ENCODE data around the gene RGS4.

Gene RGS4

GRCh38 chr1:163055005-163055404, 14.2 kb upstream of the RGS4 start:
- Mint-ChIP-seq H3K27ac (no peak overlapping the region), H3K36me3 (ENCODE audit: low read depth) (no peaks in the 10 kb centered on the region), H3K27me3 (ENCODE audit: low read depth) (no peaks in the 10 kb centered on the region), H3K9me3 (no peaks in the 10 kb centered on the region), H3K4me1 (ENCODE audit: low read depth) (no peaks in the 10 kb centered on the region), H3K4me3 (no peak overlapping the region)
- no peak for DNase-seq (ENCODE audit: low spot score)

- no peak for DNase-seq (ENCODE audit: low spot score)
- H3K27me3 Mint-ChIP-seq (ENCODE audit: low read depth), result no peaks in the 10 kb centered on the region
- no peaks in the 10 kb centered on the region for H3K36me3 Mint-ChIP-seq (ENCODE audit: low read depth)
- H3K9me3 Mint-ChIP-seq, result no peaks in the 10 kb centered on the region
- no peaks in the 10 kb centered on the region for H3K4me1 Mint-ChIP-seq (ENCODE audit: low read depth)
- no peak overlapping the region for H3K27ac Mint-ChIP-seq
- H3K4me3 Mint-ChIP-seq, result no peak overlapping the region
Observed at GRCh38 chr1:163055531-163055930, 13.6 kb upstream of the RGS4 start.

GRCh38 chr1:163056831-163057230, 12.3 kb upstream of the RGS4 start:
- Mint-ChIP-seq H3K36me3 (ENCODE audit: low read depth) (no peaks in the 10 kb centered on the region), H3K4me3 (no peak overlapping the region), H3K9me3 (no peaks in the 10 kb centered on the region)

GRCh38 chr1:163060343-163061007, 8.7 kb upstream of the RGS4 start:
- no peak for DNase-seq (ENCODE audit: low spot score)
- no peaks in the 10 kb centered on the region for H3K27me3 Mint-ChIP-seq (ENCODE audit: low read depth)
- H3K4me1 Mint-ChIP-seq (ENCODE audit: low read depth), result no peaks in the 10 kb centered on the region
- H3K27ac Mint-ChIP-seq, result no peak overlapping the region
- H3K36me3 Mint-ChIP-seq (ENCODE audit: low read depth), result no peaks in the 10 kb centered on the region
- H3K9me3 Mint-ChIP-seq, result no peaks in the 10 kb centered on the region
- no peak overlapping the region for H3K4me3 Mint-ChIP-seq

More at GRCh38 chr1:163056831-163057230, 12.3 kb upstream of the RGS4 start:
- no peak for DNase-seq (ENCODE audit: low spot score)
- Mint-ChIP-seq H3K27me3 (ENCODE audit: low read depth) (no peaks in the 10 kb centered on the region), H3K27ac (no peak overlapping the region), H3K4me1 (ENCODE audit: low read depth) (no peaks in the 10 kb centered on the region)

GRCh38 chr1:163063143-163063542, 6.0 kb upstream of the RGS4 start:
- H3K4me3 Mint-ChIP-seq, result no peak overlapping the region
- H3K27me3 Mint-ChIP-seq (ENCODE audit: low read depth), result peaks cover 6% of the 10 kb centered on the region
- H3K4me1 Mint-ChIP-seq (ENCODE audit: low read depth), result no peaks in the 10 kb centered on the region
- DNase-seq (ENCODE audit: low spot score), result no peak
- no peaks in the 10 kb centered on the region for H3K36me3 Mint-ChIP-seq (ENCODE audit: low read depth)
- no peaks in the 10 kb centered on the region for H3K9me3 Mint-ChIP-seq
- H3K27ac Mint-ChIP-seq, result no peak overlapping the region

- no peaks in the 10 kb centered on the region for H3K9me3 Mint-ChIP-seq
- H3K36me3 Mint-ChIP-seq (ENCODE audit: low read depth), result no peaks in the 10 kb centered on the region
- peaks cover 10% of the 10 kb centered on the region for H3K27me3 Mint-ChIP-seq (ENCODE audit: low read depth)
- no peak overlapping the region for H3K27ac Mint-ChIP-seq
- H3K4me3 Mint-ChIP-seq, result no peak overlapping the region
- no peaks in the 10 kb centered on the region for H3K4me1 Mint-ChIP-seq (ENCODE audit: low read depth)
- no peak for DNase-seq (ENCODE audit: low spot score)
Observed at GRCh38 chr1:163063610-163064009, 5.6 kb upstream of the RGS4 start.

- Mint-ChIP-seq H3K27me3 (ENCODE audit: low read depth) (peaks cover 33% of the 10 kb centered on the region), H3K9me3 (no peaks in the 10 kb centered on the region), H3K4me3 (no peak overlapping the region), H3K27ac (no peak overlapping the region), H3K36me3 (ENCODE audit: low read depth) (no peaks in the 10 kb centered on the region), H3K4me1 (ENCODE audit: low read depth) (no peaks in the 10 kb centered on the region)
- no peak for DNase-seq (ENCODE audit: low spot score)
Observed at GRCh38 chr1:163066168-163066567, 3.0 kb upstream of the RGS4 start.

- Mint-ChIP-seq H3K36me3 (ENCODE audit: low read depth) (no peaks in the 10 kb centered on the region), H3K9me3 (no peaks in the 10 kb centered on the region), H3K27ac (no peak overlapping the region), H3K4me3 (no peak overlapping the region), H3K4me1 (ENCODE audit: low read depth) (no peaks in the 10 kb centered on the region), H3K27me3 (ENCODE audit: low read depth) (peaks cover 33% of the 10 kb centered on the region)
- no peak for DNase-seq (ENCODE audit: low spot score)
Observed at GRCh38 chr1:163066686-163067085, 2.5 kb upstream of the RGS4 start.

GRCh38 chr1:163068716-163069115, 445 bp upstream of the RGS4 start:
- Mint-ChIP-seq H3K4me1 (ENCODE audit: low read depth) (no peaks in the 10 kb centered on the region), H3K4me3 (no peak overlapping the region), H3K27ac (no peak overlapping the region), H3K36me3 (ENCODE audit: low read depth) (no peaks in the 10 kb centered on the region), H3K9me3 (no peaks in the 10 kb centered on the region), H3K27me3 (ENCODE audit: low read depth) (peaks cover 40% of the 10 kb centered on the region)
- no peak for DNase-seq (ENCODE audit: low spot score)

- Mint-ChIP-seq H3K4me3 (no peak overlapping the region), H3K36me3 (ENCODE audit: low read depth) (no peaks in the 10 kb centered on the region), H3K4me1 (ENCODE audit: low read depth) (no peaks in the 10 kb centered on the region), H3K27me3 (ENCODE audit: low read depth) (peaks cover 42% of the 10 kb centered on the region), H3K27ac (no peak overlapping the region), H3K9me3 (no peaks in the 10 kb centered on the region)
- DNase-seq (ENCODE audit: low spot score), result no peak
Observed at GRCh38 chr1:163069655-163070277, 605 bp downstream of the RGS4 start.

- H3K9me3 Mint-ChIP-seq, result no peaks in the 10 kb centered on the region
- peak; percentile 19 for DNase-seq (ENCODE audit: low spot score)
- no peak overlapping the region for H3K4me3 Mint-ChIP-seq
- no peaks in the 10 kb centered on the region for H3K36me3 Mint-ChIP-seq (ENCODE audit: low read depth)
- no peaks in the 10 kb centered on the region for H3K4me1 Mint-ChIP-seq (ENCODE audit: low read depth)
- peaks cover 42% of the 10 kb centered on the region for H3K27me3 Mint-ChIP-seq (ENCODE audit: low read depth)
- no peak overlapping the region for H3K27ac Mint-ChIP-seq
Observed at GRCh38 chr1:163071405-163072255, 2.5 kb downstream of the RGS4 start.

GRCh38 chr1:163072658-163073057, 3.5 kb downstream of the RGS4 start:
- no peak overlapping the region for H3K27ac Mint-ChIP-seq
- no peak for DNase-seq (ENCODE audit: low spot score)
- H3K36me3 Mint-ChIP-seq (ENCODE audit: low read depth), result no peaks in the 10 kb centered on the region
- peaks cover 41% of the 10 kb centered on the region for H3K27me3 Mint-ChIP-seq (ENCODE audit: low read depth)
- H3K4me3 Mint-ChIP-seq, result no peak overlapping the region
- H3K9me3 Mint-ChIP-seq, result no peaks in the 10 kb centered on the region
- H3K4me1 Mint-ChIP-seq (ENCODE audit: low read depth), result no peaks in the 10 kb centered on the region

- no peaks in the 10 kb centered on the region for H3K4me1 Mint-ChIP-seq (ENCODE audit: low read depth)
- no peaks in the 10 kb centered on the region for H3K9me3 Mint-ChIP-seq
- no peak overlapping the region for H3K27ac Mint-ChIP-seq
- DNase-seq (ENCODE audit: low spot score), result no peak
- H3K36me3 Mint-ChIP-seq (ENCODE audit: low read depth), result no peaks in the 10 kb centered on the region
- H3K27me3 Mint-ChIP-seq (ENCODE audit: low read depth), result peaks cover 29% of the 10 kb centered on the region
- no peak overlapping the region for H3K4me3 Mint-ChIP-seq
Observed at GRCh38 chr1:163074004-163074403, 4.8 kb downstream of the RGS4 start.

GRCh38 chr1:163074716-163075284, 5.6 kb downstream of the RGS4 start:
- Mint-ChIP-seq H3K4me3 (no peak overlapping the region), H3K27me3 (ENCODE audit: low read depth) (peaks cover 21% of the 10 kb centered on the region), H3K4me1 (ENCODE audit: low read depth) (no peaks in the 10 kb centered on the region), H3K9me3 (no peaks in the 10 kb centered on the region), H3K36me3 (ENCODE audit: low read depth) (no peaks in the 10 kb centered on the region), H3K27ac (no peak overlapping the region)
- DNase-seq (ENCODE audit: low spot score), result no peak
